HepG2 (cell line): ENCODE results near the gene CORO1C. TPM values are rescaled to one million over a fixed set of nuclear protein-coding genes. Genes with fewer than 3 reads are reported as not detected.

ENCODE experiments used
- AHDC1 ChIP-seq: sonication (generic); formaldehyde crosslinking; IDR thresholded peaks from 2 replicates; pipeline ENCODE4 v1.5.1; 2020; ENCODE audit warnings: mild to moderate bottlenecking, missing genetic modification reagents, borderline replicate concordance
- CREBL2 ChIP-seq: sonication (generic); formaldehyde crosslinking; IDR thresholded peaks from 2 replicates; pipeline ENCODE4 v1.8.1; 2023; ENCODE audit warnings: missing genetic modification reagents, mild to moderate bottlenecking, borderline replicate concordance
- DNMT3B ChIP-seq: conservative IDR thresholded peaks from 2 replicates; pipeline ENCODE4 v1.6.1; 2016; ENCODE audit warnings: missing biosample characterization, control low read depth
- HNF1A ChIP-seq, 2 experiments: sonication (generic) in 1 of 2; formaldehyde crosslinking in 1 of 2; IDR thresholded peaks; 2 replicates each; pipeline versions ENCODE4 v1.4.0 to v1.6.1; 2016 to 2020; ENCODE audit warnings: borderline replicate concordance in 1 of 2, low read depth in 1 of 2, mild to moderate bottlenecking in 1 of 2, missing genetic modification reagents in 1 of 2
- HNRNPUL1 ChIP-seq: fragments of 200-400 bp; formaldehyde crosslinking; IDR thresholded peaks from 2 replicates; pipeline ENCODE4 v1.6.1; 2017; ENCODE audit warnings: low read depth, mild to moderate bottlenecking, low read length, moderate library complexity
- MATR3 ChIP-seq: sonication (generic); formaldehyde crosslinking; IDR thresholded peaks from 2 replicates; pipeline ENCODE4 v1.4.0; 2020; ENCODE audit warnings: missing genetic modification reagents
- PHF20 ChIP-seq: sonication (generic); formaldehyde crosslinking; IDR thresholded peaks from 2 replicates; pipeline ENCODE4 v1.5.0; 2020; ENCODE audit warnings: mild to moderate bottlenecking, missing genetic modification reagents
- REPIN1 ChIP-seq: sonication (generic); formaldehyde crosslinking; IDR thresholded peaks from 2 replicates; pipeline ENCODE4 v1.8.0; 2022; ENCODE audit warnings: missing genetic modification reagents, low read depth, mild to moderate bottlenecking, borderline replicate concordance
- RNF2 ChIP-seq: fragments of 450-650 bp; conservative IDR thresholded peaks from 2 replicates; pipeline ENCODE4 v1.6.1; 2016; ENCODE audit warnings: low read depth
- ZBTB38 ChIP-seq: sonication (generic); formaldehyde crosslinking; IDR thresholded peaks from 2 replicates; pipeline ENCODE4 v1.5.1; 2020; ENCODE audit warnings: mild to moderate bottlenecking, missing genetic modification reagents
- ZFP41 ChIP-seq: sonication (generic); formaldehyde crosslinking; IDR thresholded peaks from 2 replicates; pipeline ENCODE4 v1.4.0; 2020; ENCODE audit warnings: mild to moderate bottlenecking, missing genetic modification reagents, borderline replicate concordance
- ZNF24 ChIP-seq: fragments of 450-650 bp; IDR thresholded peaks from 2 replicates; pipeline ENCODE4 v1.6.1; 2017; ENCODE audit warnings: antibody characterized with exemption, mild to moderate bottlenecking
- ZNF503 ChIP-seq: sonication (generic); formaldehyde crosslinking; IDR thresholded peaks from 2 replicates; pipeline ENCODE4 v1.4.0; 2020; ENCODE audit warnings: missing genetic modification reagents
- ZNF605 ChIP-seq: sonication (generic); formaldehyde crosslinking; IDR thresholded peaks from 2 replicates; pipeline ENCODE4 v1.8.0; 2022; ENCODE audit warnings: mild to moderate bottlenecking, missing genetic modification reagents
- ZNF75D ChIP-seq: sonication (generic); formaldehyde crosslinking; IDR thresholded peaks from 2 replicates; pipeline ENCODE4 v1.8.1; 2023; ENCODE audit warnings: missing genetic modification reagents, mild to moderate bottlenecking, borderline replicate concordance
- ZNF775 ChIP-seq: sonication (generic); formaldehyde crosslinking; IDR thresholded peaks from 2 replicates; pipeline ENCODE4 v1.4.0; 2020; ENCODE audit warnings: missing genetic modification reagents, mild to moderate bottlenecking, moderate library complexity, borderline replicate concordance
- polyA plus RNA-seq, 8 experiments: library from polyadenylated mRNA; depleted of rRNA in 3 of 8; stranded (reverse) in 7 of 8; unstranded in 1 of 8; fragments of >200 nt; fragmentation: Illumina TruSeq in 4 of 8; extraction: Trizol in 4 of 8; gene quantifications; 2 replicates each; pipeline versions ENCODE4 v1.2.1 to v1.2.3, GENCODE V29; 2011 to 2016; ENCODE audit warnings: low read depth in 4 of 8, missing spikeins in 1 of 8, mixed read lengths in 1 of 8; ENCODE audit not compliant: insufficient read depth in 1 of 8
- total RNA-seq, 5 experiments: library from RNA; depleted of rRNA; stranded (reverse); fragments of >200 nt; fragmentation: Illumina TruSeq; extraction: Trizol; gene quantifications; 2 replicates each; pipeline ENCODE4 v1.2.3, GENCODE V29; 2016; ENCODE audit warnings: low read depth in 1 of 5

CORO1C gene
- total and polyA plus RNA-seq, 2 of the 13 experiments (the other 11 are each of a cell fraction or from before 2014, with no cell fraction given): 73.7 to 131 TPM

- TF ChIP-seq AHDC1 (CRISPR knock-in tag) (no peak), REPIN1 (CRISPR knock-in tag) (no peak), RNF2 (no peak), DNMT3B (CRISPR knock-in tag) (no peak), ZNF75D (CRISPR knock-in tag) (no peak), ZFP41 (CRISPR knock-in tag) (no peak), ZBTB38 (CRISPR knock-in tag) (no peak), HNRNPUL1 (no peak), MATR3 (no peak), ZNF775 (CRISPR knock-in tag) (no peak), ZNF503 (CRISPR knock-in tag) (no peak), ZNF24 (no peak), ZNF605 (no peak), CREBL2 (no peak), PHF20 (CRISPR knock-in tag) (no peak), HNF1A (IDR thresholded peaks at IDR 0.05; ENCODE audit: low read depth) (no peak), HNF1A (CRISPR knock-in tag; IDR thresholded peaks at IDR 0.05; ENCODE audit: borderline replicate concordance) (no peak)
Measured at GRCh38 chr12:108772891-108773797, 41.8 kb upstream of the CORO1C start (continued).
